A549 treated with GW870086 at 1 μM for 4 hours (cell line): ENCODE data around the gene F9. TPM values are rescaled to one million over a fixed set of nuclear protein-coding genes. Genes with fewer than 3 reads are reported as not detected.

Experiments
- total RNA-seq: library from RNA; stranded (reverse); fragments of 200-300 nt; extraction: Qiagen RNA extraction; gene quantifications from 5 replicates; pipeline ENCODE4 v1.2.3, GENCODE V29; 2022; ENCODE audit warnings: low read depth

F9 gene
- total RNA-seq, result not detected in 5 replicates

GRCh38 chrX:139530550-139530949, at the start of gene F9:
Gene F9 (plus strand): TSS chrX:139530739. CDS start chrX:139530765, 26 bp downstream.

Other genes with a start within 250 kb of the F9 start
- gene MCF2, start 177.4 kb downstream of the F9 start, total RNA-seq, result 0.06 to 0.10 TPM (median 0.06 TPM) in 3 of 5 replicates, not detected in the others